ENCODE measurements around the gene GNAS-AS1. TPM values are rescaled to one million over a fixed set of nuclear protein-coding genes. Genes with fewer than 3 reads are reported as not detected.
A peak's percentile ranks its signal among the peaks of the same experiment; 100 is the strongest.

The GNAS-AS1 gene
- total RNA-seq, 1 experiment from 2014 or later: 6.8 TPM

DNA sequence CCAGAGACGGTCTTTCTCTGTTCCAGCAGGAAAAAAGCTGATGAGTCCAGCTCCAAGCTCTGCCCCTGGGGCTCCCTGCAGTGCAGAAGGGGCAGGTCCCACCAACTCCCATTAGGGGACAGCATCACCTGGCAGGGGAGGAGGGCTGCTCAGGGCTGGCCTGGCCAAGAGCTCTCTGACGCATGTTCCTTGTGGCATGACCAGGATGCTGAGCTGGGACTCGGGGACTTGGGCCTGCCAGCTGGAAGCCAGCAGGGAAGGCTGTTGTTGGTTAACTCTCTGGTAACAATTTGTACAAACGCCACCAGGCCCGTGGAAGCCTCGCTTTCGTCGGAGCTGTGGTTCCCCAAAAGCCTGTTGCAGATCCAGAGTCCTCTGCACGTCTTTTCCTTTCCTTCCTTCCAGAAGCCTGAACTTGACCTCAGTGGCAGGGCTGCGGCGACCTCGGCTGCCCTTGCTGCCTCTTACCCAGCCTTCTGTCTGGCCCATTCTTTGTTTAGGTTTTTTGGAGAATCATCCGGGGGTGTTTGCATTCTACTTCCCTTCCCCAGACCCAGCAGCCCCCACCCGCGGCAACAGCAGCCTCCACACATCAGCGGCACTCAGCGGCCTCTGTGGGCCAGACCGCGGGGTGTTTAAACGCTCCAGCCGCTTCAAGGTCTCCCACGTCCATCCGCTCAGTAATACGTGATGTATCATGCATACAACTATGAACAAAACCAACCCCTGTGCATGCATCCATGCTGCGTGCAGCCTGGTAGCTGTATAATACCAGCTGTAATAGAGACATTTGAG is 63.3 kb downstream of the GNAS-AS1 start:
- Histone ChIP-seq H3K4me1 (replicated peaks; ENCODE audit: insufficient read depth) (no peaks in the 10 kb centered on the region), H3K36me3 (ENCODE audit: low read depth) (no peaks in the 10 kb centered on the region), H3K9me2 (ENCODE audit: insufficient read depth) (no peaks in the 10 kb centered on the region), H3K4me3 (no peak overlapping the region), H2AFZ (no peak overlapping the region), H4K20me1 (ENCODE audit: insufficient read depth) (no peaks in the 10 kb centered on the region), H3K9me3 (ENCODE audit: insufficient read depth, low read depth) (no peaks in the 10 kb centered on the region), H3K27ac (no peak overlapping the region), H3K4me2 (no peak overlapping the region), H3K79me2 (ENCODE audit: low read depth) (no peaks in the 10 kb centered on the region), H3K27me3 (ENCODE audit: insufficient read depth, low read depth) (peaks cover 98% of the 10 kb centered on the region), H3F3A (ENCODE audit: insufficient read depth, low read depth) (no peaks in the 10 kb centered on the region)
- TF ChIP-seq, protein P1, sequence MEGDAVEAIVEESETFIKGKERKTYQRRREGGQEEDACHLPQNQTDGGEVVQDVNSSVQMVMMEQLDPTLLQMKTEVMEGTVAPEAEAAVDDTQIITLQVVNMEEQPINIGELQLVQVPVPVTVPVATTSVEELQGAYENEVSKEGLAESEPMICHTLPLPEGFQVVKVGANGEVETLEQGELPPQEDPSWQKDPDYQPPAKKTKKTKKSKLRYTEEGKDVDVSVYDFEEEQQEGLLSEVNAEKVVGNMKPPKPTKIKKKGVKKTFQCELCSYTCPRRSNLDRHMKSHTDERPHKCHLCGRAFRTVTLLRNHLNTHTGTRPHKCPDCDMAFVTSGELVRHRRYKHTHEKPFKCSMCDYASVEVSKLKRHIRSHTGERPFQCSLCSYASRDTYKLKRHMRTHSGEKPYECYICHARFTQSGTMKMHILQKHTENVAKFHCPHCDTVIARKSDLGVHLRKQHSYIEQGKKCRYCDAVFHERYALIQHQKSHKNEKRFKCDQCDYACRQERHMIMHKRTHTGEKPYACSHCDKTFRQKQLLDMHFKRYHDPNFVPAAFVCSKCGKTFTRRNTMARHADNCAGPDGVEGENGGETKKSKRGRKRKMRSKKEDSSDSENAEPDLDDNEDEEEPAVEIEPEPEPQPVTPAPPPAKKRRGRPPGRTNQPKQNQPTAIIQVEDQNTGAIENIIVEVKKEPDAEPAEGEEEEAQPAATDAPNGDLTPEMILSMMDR (conservative IDR thresholded peaks at IDR 0.05): no peak
- TF ChIP-seq EZH2 (IDR thresholded peaks at IDR 0.05; ENCODE audit: low read depth): no peak
- POLR2A ChIA-PET (ENCODE audit: unreplicated experiment): interaction anchor here (0.6 kb wide), 1 partner anchor 168 kb away, joined by 3 read pairs; no protein-coding TSS in a partner anchor
- no TSS peak for BruUV-seq (replicated peaks)
- no peak for DNase-seq
- intact Hi-C loops (cut with micrococcal nuclease; ENCODE audit: unreplicated experiment): no loop called here
- CTCF ChIA-PET: no interaction called here

DNA sequence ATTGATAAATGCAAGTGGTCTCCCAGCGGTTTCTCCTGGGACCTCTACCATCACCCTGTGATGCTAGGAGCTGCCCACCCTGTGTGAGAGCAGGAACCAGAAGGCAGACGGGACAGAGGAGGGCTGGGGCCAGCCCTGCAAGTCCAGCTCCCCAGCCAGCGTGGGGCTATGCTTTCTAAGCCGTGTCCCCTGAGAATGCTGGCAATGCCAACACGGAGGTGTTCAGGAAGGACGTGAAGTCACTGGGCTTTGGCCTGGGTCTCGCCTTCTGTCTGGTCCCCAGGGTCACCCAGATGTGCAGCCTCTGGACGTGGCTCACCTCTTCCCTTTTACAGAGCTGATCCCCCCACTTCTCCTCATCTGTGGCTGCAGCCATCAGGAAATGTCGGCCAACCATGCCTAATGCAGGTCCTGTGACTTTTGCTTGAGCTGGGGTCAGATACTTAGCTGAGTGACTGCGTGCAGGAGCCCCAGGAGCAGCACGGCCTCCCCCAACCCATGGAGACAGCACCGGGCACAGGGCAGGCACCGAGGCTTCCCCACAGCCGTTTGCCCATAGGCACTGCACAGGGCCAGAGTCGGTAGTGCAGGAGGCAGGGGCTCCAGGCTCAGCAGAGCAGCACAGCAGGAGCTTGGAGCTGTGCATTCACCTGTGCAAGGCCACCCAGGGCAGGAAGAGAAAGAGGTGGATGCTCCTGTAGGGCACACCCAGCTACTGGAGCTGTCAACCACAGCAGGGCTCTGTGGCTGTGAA is 66.2 kb downstream of the GNAS-AS1 start:
- ChIA-PET CTCF (no interaction called here), POLR2A (ENCODE audit: unreplicated experiment) (no interaction called here)
- Histone ChIP-seq H4K20me1 (ENCODE audit: insufficient read depth) (no peaks in the 10 kb centered on the region), H3K27ac (no peak overlapping the region), H2AFZ (no peak overlapping the region), H3K27me3 (ENCODE audit: insufficient read depth, low read depth) (peaks cover 98% of the 10 kb centered on the region), H3K36me3 (ENCODE audit: low read depth) (no peaks in the 10 kb centered on the region), H3K79me2 (ENCODE audit: low read depth) (no peaks in the 10 kb centered on the region), H3K9me2 (ENCODE audit: insufficient read depth) (no peaks in the 10 kb centered on the region), H3K4me1 (replicated peaks; ENCODE audit: insufficient read depth) (no peaks in the 10 kb centered on the region), H3K4me3 (no peak overlapping the region), H3K4me2 (no peak overlapping the region), H3K9me3 (ENCODE audit: insufficient read depth, low read depth) (no peaks in the 10 kb centered on the region), H3F3A (ENCODE audit: insufficient read depth, low read depth) (no peaks in the 10 kb centered on the region)
- TF ChIP-seq, protein P1 (conservative IDR thresholded peaks at IDR 0.05): no peak
- peak; percentile 62; the same call in 1 of the 2 replicates for TF ChIP-seq EZH2 (IDR thresholded peaks at IDR 0.05; ENCODE audit: low read depth)
- intact Hi-C loops (cut with micrococcal nuclease; ENCODE audit: unreplicated experiment): no loop called here
- DNase-seq: no peak
- BruUV-seq (replicated peaks): no TSS peak

DNA sequence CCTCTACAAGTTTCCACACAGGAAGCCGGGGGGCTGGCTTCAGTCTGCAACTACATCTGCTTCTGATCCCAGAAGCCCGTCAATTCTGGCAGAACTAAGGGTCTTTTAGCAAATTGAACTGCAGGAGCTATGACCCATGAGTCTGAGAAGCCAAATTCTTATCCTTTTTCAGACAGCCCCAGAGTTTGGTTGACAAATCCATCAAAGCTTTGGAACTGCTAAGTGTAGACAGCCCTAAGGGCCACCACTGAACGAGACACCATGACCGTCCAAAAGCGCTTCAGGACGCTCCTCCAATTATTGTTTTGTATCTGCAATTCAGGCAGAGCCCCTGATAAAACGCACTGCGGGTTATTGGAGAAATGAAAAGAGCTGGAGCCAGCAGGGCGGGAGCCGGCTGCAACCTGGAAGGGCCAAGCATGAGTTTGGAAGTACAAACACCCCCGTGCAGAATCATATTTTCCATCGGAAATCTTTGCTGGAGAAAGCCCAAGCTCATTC is 67.1 kb downstream of the GNAS-AS1 start:
- H3K79me2 ChIP-seq (ENCODE audit: low read depth): no peaks in the 10 kb centered on the region
- H3K4me3 ChIP-seq: no peak overlapping the region
- no peaks in the 10 kb centered on the region for H3F3A ChIP-seq (ENCODE audit: insufficient read depth, low read depth)
- no TSS peak for BruUV-seq (replicated peaks)
- no peaks in the 10 kb centered on the region for H3K4me1 ChIP-seq (replicated peaks; ENCODE audit: insufficient read depth)
- H3K27ac ChIP-seq: no peak overlapping the region
- intact Hi-C loops (cut with micrococcal nuclease; ENCODE audit: unreplicated experiment): no loop called here
- TF ChIP-seq, protein P1 (conservative IDR thresholded peaks at IDR 0.05): no peak
- no peak for TF ChIP-seq EZH2 (IDR thresholded peaks at IDR 0.05; ENCODE audit: low read depth)
- no peak for DNase-seq
- H2AFZ ChIP-seq: no peak overlapping the region
- H4K20me1 ChIP-seq (ENCODE audit: insufficient read depth): no peaks in the 10 kb centered on the region
- ChIA-PET CTCF (no interaction called here), POLR2A (ENCODE audit: unreplicated experiment) (no interaction called here)
- peaks cover 98% of the 10 kb centered on the region for H3K27me3 ChIP-seq (ENCODE audit: insufficient read depth, low read depth)
- no peak overlapping the region for H3K4me2 ChIP-seq
- no peaks in the 10 kb centered on the region for H3K9me3 ChIP-seq (ENCODE audit: insufficient read depth, low read depth)
- no peaks in the 10 kb centered on the region for H3K36me3 ChIP-seq (ENCODE audit: low read depth)
- no peaks in the 10 kb centered on the region for H3K9me2 ChIP-seq (ENCODE audit: insufficient read depth)
